G401 (cell line): ENCODE data around the gene GJB4. TPM values are rescaled to one million over a fixed set of nuclear protein-coding genes. Genes with fewer than 3 reads are reported as not detected.
"Not testable (repeated sequence)": the region's sequence is repeated elsewhere in the genome, so short reads cannot be mapped to it uniquely, and the experiment has no call there.

Experiments
- DNase-seq: peaks from one replicate; pipeline ENCODE4 v3.0.0-alpha.2; 2015; ENCODE audit warnings: low spot score
- in situ Hi-C: cut with HindIII; loops from 2 replicates; pipeline ENCODE4 v1.10.0; 2016; ENCODE audit warnings: low sequenced_read_pairs, mixed read lengths
- total RNA-seq: library from RNA; depleted of rRNA; stranded (reverse); fragments of >200 nt; shearing (Covaris generic); gene quantifications from 2 replicates; pipeline ENCODE4 v1.2.3, GENCODE V29; 2014

Gene GJB4
- total RNA-seq, 1 experiment from 2014 or later = not detected

DNA sequence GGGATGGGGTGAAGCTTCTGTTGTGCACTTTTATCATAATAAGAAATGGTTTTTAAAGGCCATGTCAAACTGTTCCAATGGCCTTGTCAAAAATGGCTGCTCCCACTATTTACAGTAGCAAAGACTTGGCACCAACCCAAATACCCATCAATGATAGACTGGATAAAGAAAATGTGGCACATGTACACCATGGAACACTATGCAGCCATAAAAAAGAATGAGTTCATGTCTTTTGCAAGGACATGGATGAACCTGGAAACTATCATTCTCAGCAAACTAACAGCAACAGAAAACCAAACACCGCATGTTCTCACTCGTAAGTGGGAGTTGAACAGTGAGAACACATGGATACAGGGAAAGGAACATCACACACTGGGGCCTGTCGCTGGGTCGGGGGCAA, 13.6 kb downstream of the GJB4 start:
- DNase-seq, in situ Hi-C loops: not testable (repeated sequence)

DNA sequence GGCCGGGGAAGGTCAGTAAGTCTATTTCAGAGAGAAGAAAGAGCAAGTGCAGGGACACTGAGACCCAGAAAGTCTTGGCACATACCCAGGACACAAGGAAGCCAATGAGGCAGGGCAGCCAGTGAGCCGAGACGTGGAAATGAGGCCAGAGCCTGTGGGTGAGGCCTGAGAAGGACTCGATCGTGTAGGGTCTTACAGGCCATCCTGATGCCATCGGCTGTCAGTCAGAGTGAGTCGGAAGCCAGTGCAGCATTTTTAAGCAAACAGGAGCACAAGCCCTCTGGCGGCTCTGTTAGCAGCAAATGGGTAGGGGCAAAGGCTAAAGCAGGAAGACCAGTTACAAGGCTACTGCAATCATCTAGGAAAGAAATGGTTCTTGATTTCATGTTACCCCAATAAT, 15.4 kb downstream of the GJB4 start:
- in situ Hi-C loops = no loop called here
- peak; percentile 18 for DNase-seq

DNA sequence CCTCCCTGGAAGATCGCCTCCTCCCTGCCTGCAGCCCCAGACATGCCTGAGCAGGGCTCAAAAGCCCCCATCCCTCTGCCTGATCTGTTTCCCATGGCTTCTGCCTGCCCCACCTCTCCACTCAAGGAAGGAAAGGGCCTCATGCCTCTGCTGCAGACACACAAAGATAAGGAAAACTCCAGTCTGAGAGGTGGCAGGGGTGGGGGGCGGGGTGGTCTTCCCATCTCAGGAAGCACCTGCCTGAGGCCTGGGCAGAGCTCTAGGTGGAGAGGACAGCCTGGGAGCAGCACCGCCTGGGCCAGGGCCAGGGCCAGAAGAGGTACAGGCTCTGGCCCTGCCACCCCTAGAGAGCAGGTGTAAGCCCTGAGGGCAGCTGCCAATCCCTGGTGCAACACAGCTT, 17.4 kb downstream of the GJB4 start:
- in situ Hi-C loops = no loop called here
- no peak for DNase-seq

DNA sequence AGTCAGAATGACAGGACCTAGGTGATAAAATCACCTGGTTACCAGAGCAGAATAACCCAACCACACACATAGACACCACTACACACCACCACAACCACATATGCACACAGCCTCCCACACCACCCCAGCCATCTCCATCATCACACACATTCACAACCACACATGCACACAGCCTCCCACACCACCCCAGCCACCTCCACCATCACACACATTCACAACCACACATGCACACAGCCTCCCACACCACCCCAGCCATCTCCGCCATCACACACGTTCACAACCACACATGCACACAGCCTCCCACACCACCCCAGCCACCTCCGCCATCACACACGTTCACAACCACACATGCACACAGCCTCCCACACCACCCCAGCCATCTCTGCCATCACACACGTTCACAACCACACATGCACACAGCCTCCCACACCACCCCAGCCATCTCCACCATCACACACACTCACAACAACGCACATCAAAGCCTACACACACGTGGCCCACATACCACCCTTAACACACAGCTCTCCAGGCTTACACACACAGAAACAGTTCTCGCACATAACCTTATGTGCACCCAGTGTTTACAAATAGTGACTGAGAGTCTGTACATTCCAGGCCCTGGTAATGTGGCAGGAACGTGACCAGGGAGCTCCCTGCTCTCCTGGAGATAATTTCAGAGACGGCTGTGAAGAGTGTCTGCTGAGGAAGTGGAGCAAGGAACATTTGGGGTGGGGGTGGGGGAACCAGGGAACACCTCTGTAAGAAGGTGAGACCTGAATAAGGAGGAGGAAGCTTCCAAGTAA, 18.2 kb downstream of the GJB4 start:
- in situ Hi-C loops = no loop called here
- DNase-seq = no peak

DNA sequence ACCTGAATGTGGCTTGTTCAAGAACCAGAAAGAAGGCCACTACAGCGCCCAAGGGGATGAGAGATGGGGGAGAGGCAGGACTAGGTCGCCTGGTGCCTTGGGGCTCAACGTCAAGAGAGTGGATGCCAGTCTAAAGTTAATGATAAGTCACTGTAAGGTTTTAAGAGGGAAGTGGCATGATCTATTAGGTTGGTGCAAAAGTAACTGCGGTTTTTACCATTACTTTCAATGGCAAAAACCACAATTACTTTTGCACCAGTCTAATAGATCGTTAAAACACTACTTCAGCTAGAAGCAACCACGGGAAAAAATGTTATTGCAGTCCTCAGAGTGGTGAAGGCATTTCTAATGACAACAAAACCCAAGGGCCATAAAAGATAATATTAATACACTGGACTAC, 18.8 kb downstream of the GJB4 start:
- in situ Hi-C loops = no loop called here

DNA sequence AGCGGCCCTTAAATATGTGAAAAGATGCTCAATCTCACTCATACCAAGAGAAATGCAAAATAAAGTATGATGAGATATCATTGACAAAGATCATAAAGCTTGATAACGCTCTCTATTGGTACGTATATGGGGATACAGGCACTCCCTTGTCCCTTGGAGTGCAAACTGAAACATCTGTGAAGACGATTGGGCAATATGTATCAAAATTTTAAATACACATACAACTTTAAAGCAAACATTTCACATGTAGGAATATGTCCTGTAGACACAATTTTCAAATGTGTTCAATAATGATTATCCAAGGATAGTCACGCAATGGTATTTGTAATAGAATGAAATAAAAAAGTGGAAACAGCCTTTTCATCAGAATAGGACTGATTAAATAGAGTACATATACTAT, 19.5 kb downstream of the GJB4 start:
- in situ Hi-C loops = no loop called here
- no peak for DNase-seq

More for the DNA sequence above, 18.8 kb downstream of the GJB4 start:
- peak; percentile 10 for DNase-seq

DNA sequence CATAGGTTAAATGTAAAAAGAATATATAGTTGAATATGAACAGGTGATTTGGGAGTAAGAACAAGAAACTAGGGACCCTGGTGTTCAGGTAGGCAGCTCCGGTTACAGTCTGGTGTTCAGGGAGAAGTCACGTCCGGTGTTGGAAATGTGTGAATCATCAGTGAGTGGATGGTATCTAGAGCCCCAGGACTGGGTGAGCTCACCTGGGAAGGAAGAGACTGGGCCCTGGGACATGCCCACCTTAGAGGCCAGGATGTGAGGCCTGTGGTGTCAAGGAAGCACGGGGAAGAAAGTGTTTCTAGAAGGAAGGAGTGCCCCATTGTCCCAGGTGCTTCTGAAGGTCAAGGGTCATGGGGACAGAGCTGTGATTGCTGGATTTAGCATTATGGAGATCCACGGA, 20.0 kb downstream of the GJB4 start:
- no peak for DNase-seq
- in situ Hi-C loops = no loop called here

DNA sequence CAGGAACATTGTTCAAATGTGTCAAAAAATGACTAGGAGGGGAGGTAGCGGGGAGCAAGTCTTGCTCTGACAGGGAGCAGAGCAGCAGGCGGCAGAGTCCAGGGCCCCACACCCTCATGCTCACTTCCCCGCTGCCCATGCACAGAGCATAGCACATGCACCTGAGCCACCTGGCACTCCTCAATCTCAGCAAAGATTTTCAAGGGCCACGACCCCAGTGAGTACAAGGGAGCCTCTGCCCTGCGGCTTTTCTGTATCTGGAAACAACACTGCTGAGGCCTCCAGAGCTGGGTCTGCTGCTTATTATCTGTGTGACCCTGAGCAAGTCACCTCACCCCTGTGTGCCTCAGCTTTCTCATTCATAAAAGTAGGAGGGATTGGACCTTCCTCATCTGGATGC, 20.4 kb downstream of the GJB4 start:
- in situ Hi-C loops = no loop called here
- no peak for DNase-seq

DNA sequence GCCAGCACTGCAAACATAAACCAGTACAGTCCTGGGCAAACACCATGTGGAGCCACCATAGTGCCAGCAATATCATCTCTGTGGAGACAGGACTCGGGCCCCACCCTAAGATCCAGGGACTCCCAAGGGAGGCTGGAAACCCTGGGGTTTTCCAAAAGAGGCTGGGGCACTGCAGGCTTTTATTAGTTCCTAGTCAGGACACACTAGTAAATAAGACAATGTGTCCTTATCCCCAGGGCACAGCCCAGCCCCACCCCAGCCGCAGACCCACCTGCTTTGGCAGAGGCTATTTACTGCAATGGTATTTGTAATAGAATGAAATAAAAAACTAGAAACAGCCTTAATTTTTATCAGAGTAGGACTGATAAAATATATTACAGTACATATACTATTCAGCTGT, 21.0 kb downstream of the GJB4 start:
- in situ Hi-C loops = no loop called here
- DNase-seq = no peak

DNA sequence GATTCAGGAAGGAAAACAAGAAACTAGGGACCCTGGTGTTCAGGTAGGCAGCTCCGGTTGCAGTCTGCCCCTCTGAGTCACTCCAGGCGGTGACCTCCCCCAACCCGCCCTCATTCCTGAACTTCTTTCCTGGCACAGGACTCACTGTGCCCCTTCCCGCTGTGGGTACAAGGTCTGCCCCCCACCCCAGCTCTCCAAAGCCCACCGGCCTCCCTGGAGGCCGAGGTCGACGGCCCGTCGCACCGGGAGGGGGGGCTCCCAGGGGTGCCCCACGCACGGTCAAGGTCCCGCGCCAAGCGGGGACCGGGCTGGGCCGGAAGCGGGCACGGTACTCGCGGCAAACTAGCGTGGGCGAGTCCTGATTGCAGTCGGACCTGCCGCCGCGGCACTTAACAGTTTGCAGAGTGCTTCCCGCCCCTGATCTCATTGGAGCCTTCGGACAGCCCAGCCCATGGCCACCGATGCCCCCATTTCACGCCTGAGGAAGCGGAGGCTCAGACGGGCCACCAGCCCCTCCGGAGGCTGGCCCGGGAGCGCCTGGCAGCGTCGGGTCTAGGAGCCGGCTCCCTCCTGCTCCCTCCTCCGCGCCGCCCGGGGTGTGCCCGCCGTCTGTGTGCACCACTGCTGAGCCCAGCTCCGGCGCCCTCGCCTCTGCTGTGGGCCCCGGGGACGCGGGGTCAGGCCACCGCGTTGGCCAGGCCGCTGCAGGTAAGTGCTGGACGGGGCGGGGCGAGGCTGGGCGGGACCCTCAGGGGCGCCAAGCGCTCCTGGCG, 21.7 kb downstream of the GJB4 start, which contains the start of gene GJB3:
GJB3 (plus strand) TSS at position 144 of the 773 bp plus-strand sequence. CDS start 3,549 bp downstream, outside the sequence.
- in situ Hi-C loops = no loop called here
- DNase-seq = no peak

DNA sequence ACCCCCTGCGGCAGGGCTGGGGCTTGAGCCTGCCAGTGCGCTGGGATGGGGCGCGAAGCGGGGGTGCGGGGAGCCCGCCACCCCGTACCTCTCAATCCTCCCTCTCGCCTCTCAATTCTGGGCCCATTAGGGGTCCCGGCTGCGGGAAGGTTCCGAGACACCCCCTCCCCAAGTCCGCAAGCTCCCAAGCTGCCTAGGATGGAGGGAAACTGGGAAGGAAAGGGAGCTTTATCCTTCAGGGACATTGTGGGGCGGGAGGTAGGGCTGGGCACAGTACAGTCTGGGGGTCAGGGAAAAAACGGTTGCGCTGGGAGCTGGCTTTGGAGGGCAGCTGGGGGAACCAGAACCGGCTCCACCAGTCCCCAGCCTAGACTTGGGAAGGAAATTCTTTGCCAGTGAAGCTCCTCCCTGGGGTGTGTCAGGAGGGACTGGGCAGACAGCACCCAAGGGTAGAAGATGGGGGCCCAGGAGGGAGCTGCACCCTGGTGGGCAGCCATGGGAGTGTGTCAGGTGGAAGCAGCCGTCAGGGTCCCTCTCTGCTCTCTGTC, 22.4 kb downstream of the GJB4 start:
- in situ Hi-C loops = no loop called here
- no peak for DNase-seq

DNA sequence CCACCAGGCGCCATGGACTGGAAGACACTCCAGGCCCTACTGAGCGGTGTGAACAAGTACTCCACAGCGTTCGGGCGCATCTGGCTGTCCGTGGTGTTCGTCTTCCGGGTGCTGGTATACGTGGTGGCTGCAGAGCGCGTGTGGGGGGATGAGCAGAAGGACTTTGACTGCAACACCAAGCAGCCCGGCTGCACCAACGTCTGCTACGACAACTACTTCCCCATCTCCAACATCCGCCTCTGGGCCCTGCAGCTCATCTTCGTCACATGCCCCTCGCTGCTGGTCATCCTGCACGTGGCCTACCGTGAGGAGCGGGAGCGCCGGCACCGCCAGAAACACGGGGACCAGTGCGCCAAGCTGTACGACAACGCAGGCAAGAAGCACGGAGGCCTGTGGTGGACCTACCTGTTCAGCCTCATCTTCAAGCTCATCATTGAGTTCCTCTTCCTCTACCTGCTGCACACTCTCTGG, 25.2 kb downstream of the GJB4 start:
- DNase-seq = no peak
- in situ Hi-C loops = no loop called here

DNA sequence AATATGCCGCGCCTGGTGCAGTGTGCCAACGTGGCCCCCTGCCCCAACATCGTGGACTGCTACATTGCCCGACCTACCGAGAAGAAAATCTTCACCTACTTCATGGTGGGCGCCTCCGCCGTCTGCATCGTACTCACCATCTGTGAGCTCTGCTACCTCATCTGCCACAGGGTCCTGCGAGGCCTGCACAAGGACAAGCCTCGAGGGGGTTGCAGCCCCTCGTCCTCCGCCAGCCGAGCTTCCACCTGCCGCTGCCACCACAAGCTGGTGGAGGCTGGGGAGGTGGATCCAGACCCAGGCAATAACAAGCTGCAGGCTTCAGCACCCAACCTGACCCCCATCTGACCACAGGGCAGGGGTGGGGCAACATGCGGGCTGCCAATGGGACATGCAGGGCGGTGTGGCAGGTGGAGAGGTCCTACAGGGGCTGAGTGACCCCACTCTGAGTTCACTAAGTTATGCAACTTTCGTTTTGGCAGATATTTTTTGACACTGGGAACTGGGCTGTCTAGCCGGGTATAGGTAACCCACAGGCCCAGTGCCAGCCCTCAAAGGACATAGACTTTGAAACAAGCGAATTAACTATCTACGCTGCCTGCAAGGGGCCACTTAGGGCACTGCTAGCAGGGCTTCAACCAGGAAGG, 25.8 kb downstream of the GJB4 start:
- no peak for DNase-seq
- in situ Hi-C loops = no loop called here

DNA sequence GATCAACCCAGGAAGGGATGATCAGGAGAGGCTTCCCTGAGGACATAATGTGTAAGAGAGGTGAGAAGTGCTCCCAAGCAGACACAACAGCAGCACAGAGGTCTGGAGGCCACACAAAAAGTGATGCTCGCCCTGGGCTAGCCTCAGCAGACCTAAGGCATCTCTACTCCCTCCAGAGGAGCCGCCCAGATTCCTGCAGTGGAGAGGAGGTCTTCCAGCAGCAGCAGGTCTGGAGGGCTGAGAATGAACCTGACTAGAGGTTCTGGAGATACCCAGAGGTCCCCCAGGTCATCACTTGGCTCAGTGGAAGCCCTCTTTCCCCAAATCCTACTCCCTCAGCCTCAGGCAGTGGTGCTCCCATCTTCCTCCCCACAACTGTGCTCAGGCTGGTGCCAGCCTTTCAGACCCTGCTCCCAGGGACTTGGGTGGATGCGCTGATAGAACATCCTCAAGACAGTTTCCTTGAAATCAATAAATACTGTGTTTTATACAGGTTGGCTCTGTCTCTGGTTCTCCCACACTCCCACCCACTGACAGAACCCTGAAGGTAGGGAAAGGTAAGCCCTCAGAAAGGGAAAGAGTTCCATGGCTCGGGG, 26.4 kb downstream of the GJB4 start:
- in situ Hi-C loops = no loop called here
- DNase-seq = no peak

DNA sequence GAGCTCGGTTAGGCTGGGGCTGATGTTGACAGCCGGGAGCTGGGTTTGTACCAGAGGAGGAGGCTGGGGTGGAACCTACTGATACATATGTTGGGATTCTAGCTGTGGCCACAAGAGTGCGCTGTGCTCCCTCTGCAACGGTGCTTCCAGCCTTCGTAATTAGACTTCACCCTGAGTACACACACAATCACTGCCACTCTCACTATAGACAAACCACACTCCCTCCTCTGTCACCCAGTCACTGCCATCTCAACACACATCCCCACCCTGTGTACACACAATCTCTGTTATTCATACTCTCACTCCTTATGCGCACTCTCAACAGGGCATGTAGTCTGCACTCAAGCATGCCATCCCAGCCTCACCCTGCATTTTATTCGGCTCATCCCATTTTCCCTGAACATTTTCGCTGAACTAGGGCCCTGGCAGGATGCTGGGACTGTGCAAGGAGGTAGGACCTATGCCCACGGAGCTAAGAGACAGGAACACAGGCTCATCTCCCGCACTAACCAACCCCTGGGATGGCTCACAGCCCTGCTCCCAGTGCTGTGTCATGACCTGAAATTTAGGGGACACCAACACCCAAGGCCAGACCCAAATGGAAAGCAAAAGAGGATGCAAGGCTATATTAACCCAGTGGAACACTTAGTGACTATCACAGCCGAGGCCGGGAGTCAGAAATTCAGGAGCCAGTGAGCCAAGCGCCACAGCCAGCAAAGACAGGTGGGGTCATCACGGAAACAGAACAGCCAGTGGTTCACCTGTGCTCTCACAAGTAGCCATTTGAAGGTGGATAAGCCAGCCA, 27.2 kb downstream of the GJB4 start:
- in situ Hi-C loops = no loop called here

DNA sequence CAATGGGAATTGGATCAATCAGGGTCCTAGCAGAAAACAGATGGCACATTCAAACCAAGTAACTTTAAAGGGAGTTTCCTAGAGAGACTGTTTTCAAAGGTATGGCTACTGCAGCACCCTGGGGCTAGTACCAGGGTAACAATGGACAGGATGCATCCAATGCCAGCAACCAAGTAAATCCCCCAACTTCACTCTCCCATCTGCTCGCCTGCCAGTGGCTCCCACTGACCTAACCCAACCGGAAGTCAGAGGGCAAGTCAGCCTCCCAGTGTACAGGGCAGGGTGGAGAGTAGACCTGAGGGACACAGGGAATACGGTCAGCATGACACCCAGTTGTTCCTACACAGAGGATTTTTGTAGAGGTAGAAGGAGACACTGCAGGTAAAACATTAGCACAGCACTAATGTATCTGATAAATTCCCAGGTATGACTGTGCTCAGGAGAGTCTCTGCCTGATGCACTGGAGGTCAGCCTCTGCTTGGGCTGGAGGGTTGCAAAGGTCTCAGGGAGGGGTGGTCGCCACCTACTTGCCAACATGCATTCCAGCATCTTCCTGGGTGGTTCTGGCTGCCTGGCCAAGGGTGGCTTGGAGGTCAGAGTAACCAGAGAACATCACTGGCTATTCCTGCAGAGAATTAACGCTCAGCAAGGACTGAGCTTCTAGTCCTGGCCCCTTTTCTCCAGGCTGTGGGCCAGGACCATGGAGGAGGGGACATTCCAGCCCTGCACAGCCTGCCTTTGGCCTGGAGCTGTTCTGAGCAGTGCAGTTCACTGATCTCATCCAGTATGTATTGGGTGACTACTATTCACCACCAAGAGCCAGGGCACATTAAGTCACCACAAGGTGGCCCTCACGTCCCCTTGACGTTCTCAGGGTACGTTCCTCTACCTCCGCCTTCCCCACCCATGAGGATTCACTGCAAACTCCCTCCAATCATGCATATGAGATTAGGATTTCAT, 28.2 kb downstream of the GJB4 start:
- DNase-seq = no peak
- in situ Hi-C loops = no loop called here

More for the DNA sequence above, 27.2 kb downstream of the GJB4 start:
- DNase-seq = peak; percentile 82

DNA sequence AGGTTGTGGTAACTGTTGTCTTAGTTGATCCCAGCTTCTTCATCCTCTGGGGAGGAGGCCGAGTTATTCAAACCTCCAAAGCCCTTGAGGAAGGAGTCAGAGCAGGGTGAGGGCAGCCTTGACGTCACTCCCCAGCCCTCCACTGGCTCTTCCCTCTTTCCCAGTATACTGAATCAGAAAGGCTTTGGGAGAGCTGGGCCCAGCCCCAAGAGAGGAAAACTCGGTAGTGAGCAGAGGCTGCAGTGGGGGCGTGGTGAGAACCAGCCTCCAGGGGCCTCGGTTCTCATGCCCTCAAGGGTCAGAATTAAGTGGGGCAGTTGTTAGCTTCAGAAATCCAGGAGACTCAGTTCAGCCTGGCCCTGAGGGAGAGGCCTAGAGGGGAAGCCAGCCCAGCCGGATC, 31.4 kb downstream of the GJB4 start:
- in situ Hi-C loops = no loop called here
- DNase-seq = no peak
